H9 (cell line): ENCODE measurements around the gene FAT1. TPM values are rescaled to one million over a fixed set of nuclear protein-coding genes. Genes with fewer than 3 reads are reported as not detected.

Experiments used
- DNase-seq: peaks from one replicate; pipeline ENCODE4 v3.0.0-alpha.2; 2017
- H2AFZ ChIP-seq: one replicate; pipeline ENCODE4 v1.6.1; 2013; ENCODE audit warnings: mild to moderate bottlenecking, low read length, control low read depth, moderate library complexity
- H2AK5ac ChIP-seq: 2 replicates; pipeline ENCODE4 v1.6.1; 2013; ENCODE audit warnings: low read length, control low read depth, mixed read lengths; ENCODE audit not compliant: insufficient read length
- H2BK120ac ChIP-seq: one replicate; pipeline ENCODE4 v1.6.1; 2013; ENCODE audit warnings: low read depth, mild to moderate bottlenecking, low read length, control low read depth, inconsistent platforms; ENCODE audit not compliant: poor library complexity, severe bottlenecking
- H2BK12ac ChIP-seq: 2 replicates; pipeline ENCODE4 v1.6.1; 2013; ENCODE audit warnings: low read length, control low read depth, mixed read lengths, low read depth; ENCODE audit not compliant: insufficient read length
- H2BK15ac ChIP-seq: 2 replicates; pipeline ENCODE4 v1.6.1; 2013; ENCODE audit warnings: low read depth, low read length, control low read depth
- H2BK20ac ChIP-seq: one replicate; pipeline ENCODE4 v1.6.1; 2013; ENCODE audit warnings: low read depth, mild to moderate bottlenecking, low read length, control low read depth, inconsistent platforms; ENCODE audit not compliant: poor library complexity, severe bottlenecking
- H2BK5ac ChIP-seq: 2 replicates; pipeline ENCODE4 v1.6.1; 2013; ENCODE audit warnings: low read length, control low read depth, mixed read lengths; ENCODE audit not compliant: insufficient read length
- H3K14ac ChIP-seq: 2 replicates; pipeline ENCODE4 v1.6.1; 2013; ENCODE audit warnings: low read length, control low read depth; ENCODE audit not compliant: insufficient read depth
- H3K18ac ChIP-seq: 2 replicates; pipeline ENCODE4 v1.6.1; 2013; ENCODE audit warnings: low read depth, mild to moderate bottlenecking, mixed read lengths, low read length, control low read depth; ENCODE audit not compliant: insufficient read length
- H3K23ac ChIP-seq: 2 replicates; pipeline ENCODE4 v1.6.1; 2013; ENCODE audit warnings: low read length, control low read depth, mixed read lengths, low read depth; ENCODE audit not compliant: insufficient read length
- H3K23me2 ChIP-seq: 2 replicates; pipeline ENCODE4 v1.6.1; 2013; ENCODE audit warnings: low read depth, mild to moderate bottlenecking, mixed read lengths, low read length, control low read depth; ENCODE audit not compliant: insufficient read length, poor library complexity, severe bottlenecking
- H3K27ac ChIP-seq: 2 replicates; pipeline ENCODE4 v1.5.1; 2013; ENCODE audit warnings: low read length, control low read depth, mixed read lengths, low read depth; ENCODE audit not compliant: insufficient read length
- H3K27me3 ChIP-seq: 2 replicates; pipeline ENCODE4 v1.6.1; 2013; ENCODE audit warnings: low read length, control low read depth, inconsistent platforms; ENCODE audit not compliant: insufficient read depth
- H3K4ac ChIP-seq: 2 replicates; pipeline ENCODE4 v1.6.1; 2013; ENCODE audit warnings: low read depth, mild to moderate bottlenecking, control low read depth, inconsistent platforms, low read length, moderate library complexity
- H3K4me1 ChIP-seq: 2 replicates; pipeline ENCODE4 v1.6.1; 2013; ENCODE audit warnings: low read length, control low read depth, inconsistent platforms; ENCODE audit not compliant: insufficient read depth
- H3K4me2 ChIP-seq: 2 replicates; pipeline ENCODE4 v1.6.1; 2013; ENCODE audit warnings: low read length, control low read depth, mixed read lengths; ENCODE audit not compliant: insufficient read length, insufficient read depth
- H3K56ac ChIP-seq: 2 replicates; pipeline ENCODE4 v1.6.1; 2013; ENCODE audit warnings: low read depth, mild to moderate bottlenecking, mixed read lengths, low read length, control low read depth; ENCODE audit not compliant: insufficient read length
- H3K79me1 ChIP-seq: 2 replicates; pipeline ENCODE4 v1.6.1; 2013; ENCODE audit warnings: low read depth, mild to moderate bottlenecking, moderate library complexity, low read length, control low read depth, inconsistent platforms; ENCODE audit not compliant: insufficient read depth, poor library complexity, severe bottlenecking
- H3K79me2 ChIP-seq: 2 replicates; pipeline ENCODE4 v1.6.1; 2013; ENCODE audit warnings: low read length, control low read depth, inconsistent platforms; ENCODE audit not compliant: insufficient read depth
- H3K9ac ChIP-seq: 2 replicates; pipeline ENCODE4 v1.6.1; 2013; ENCODE audit warnings: low read length, control low read depth, mixed read lengths; ENCODE audit not compliant: insufficient read length; ENCODE audit errors: extremely low read depth
- H3K9me3 ChIP-seq: one replicate; pipeline ENCODE4 v1.6.1; 2013; ENCODE audit warnings: low read depth, low read length, inconsistent platforms; ENCODE audit not compliant: control insufficient read depth
- H3T11ph ChIP-seq: one replicate; pipeline ENCODE4 v1.6.1; 2013; ENCODE audit warnings: mild to moderate bottlenecking, low read length, control low read depth, inconsistent platforms
- H4K20me1 ChIP-seq: one replicate; pipeline ENCODE4 v1.6.1; 2013; ENCODE audit not compliant: control insufficient read depth, insufficient read length, insufficient read depth
- H4K5ac ChIP-seq: 2 replicates; pipeline ENCODE4 v1.6.1; 2013; ENCODE audit warnings: low read depth, mild to moderate bottlenecking, mixed read lengths, low read length, control low read depth; ENCODE audit not compliant: insufficient read length
- H4K8ac ChIP-seq: replicated peaks from 2 replicates; pipeline ENCODE4 v1.6.1; 2013; ENCODE audit warnings: low read length, control low read depth, mixed read lengths, low read depth; ENCODE audit not compliant: insufficient read length
- H4K91ac ChIP-seq: 2 replicates; pipeline ENCODE4 v1.6.1; 2013; ENCODE audit warnings: low read depth, mild to moderate bottlenecking, moderate library complexity, mixed read lengths, low read length, control low read depth; ENCODE audit not compliant: insufficient read length
- H3K27ac Mint-ChIP-seq, 3 experiments: 2 replicates in 2 of 3; 3 replicates in 1 of 3; pipeline ENCODE4 v1.8.0; 2020 to 2021; ENCODE audit warnings: mixed read lengths in 3 of 3, mild to moderate bottlenecking in 1 of 3, moderate library complexity in 1 of 3
- H3K27me3 Mint-ChIP-seq: 2 replicates; pipeline ENCODE4 v1.8.0; 2021; ENCODE audit warnings: low read depth, mild to moderate bottlenecking, moderate library complexity, mixed read lengths
- H3K36me3 Mint-ChIP-seq, 3 experiments: 2 replicates in 2 of 3; 3 replicates in 1 of 3; pipeline ENCODE4 v1.8.0; 2020 to 2021; ENCODE audit warnings: low read depth in 3 of 3, mixed read lengths in 3 of 3; ENCODE audit not compliant: insufficient read depth in 1 of 3
- H3K4me1 Mint-ChIP-seq, 2 experiments: 2 replicates each; pipeline ENCODE4 v1.8.0; 2020; ENCODE audit warnings: mixed read lengths in 2 of 2
- H3K4me3 Mint-ChIP-seq, 2 experiments: 2 replicates in 1 of 2; 3 replicates in 1 of 2; pipeline ENCODE4 v1.8.0; 2020 to 2021; ENCODE audit warnings: mild to moderate bottlenecking in 2 of 2, mixed read lengths in 2 of 2, moderate library complexity in 1 of 2
- H3K9me3 Mint-ChIP-seq, 2 experiments: 2 replicates in 1 of 2; 3 replicates in 1 of 2; pipeline ENCODE4 v1.8.0; 2020; ENCODE audit warnings: mild to moderate bottlenecking in 2 of 2, mixed read lengths in 2 of 2, moderate library complexity in 1 of 2
- CTCF ChIP-seq: fragments of 200-600 bp; sonication (generic); conservative IDR thresholded peaks from 3 replicates; pipeline ENCODE4 v1.8.0; 2021; ENCODE audit warnings: antibody characterized with exemption, mild to moderate bottlenecking
- WGBS: extraction: QIAGEN DNeasy Blood & Tissue Kit; methylation state at CpG from one replicate; pipeline ENCODE4 v1.1.7; 2013; ENCODE audit warnings: missing lambda C conversion rate, low lambda C conversion rate, mixed read lengths; ENCODE audit not compliant: insufficient read length; ENCODE audit errors: extremely low coverage; 5-methylcytosine and 5-hydroxymethylcytosine counted together
- total RNA-seq: library from RNA; stranded (reverse); gene quantifications from 2 replicates; pipeline ENCODE4 v1.2.1, GENCODE V29; 2021

FAT1 gene
- total RNA-seq, 1 experiment from 2014 or later, result 173 TPM

- Mint-ChIP-seq H3K36me3 (no peaks in the 10 kb centered on the region), H3K9me3 (no peaks in the 10 kb centered on the region), H3K27ac (no peak overlapping the region), H3K4me3 (no peak overlapping the region; a peak in 1 of 5 replicates), H3K27me3 (peaks cover 3% of the 10 kb centered on the region; the same call in 1 of the 2 replicates), H3K4me1 (peaks cover 8 to 11% of the 10 kb centered on the region in 2 experiments)
- H3K4me2 ChIP-seq, result no peak overlapping the region
- no peak overlapping the region for H2AFZ ChIP-seq
- no peak overlapping the region for H2AK5ac ChIP-seq
- H3K27ac ChIP-seq, result no peak overlapping the region
- no peaks in the 10 kb centered on the region for H3K4me1 ChIP-seq
- no peak for TF ChIP-seq CTCF
- no peak overlapping the region for H2BK12ac ChIP-seq
- H4K20me1 ChIP-seq, result no peaks in the 10 kb centered on the region
- H3K18ac ChIP-seq, result no peak overlapping the region
- no peak overlapping the region for H3K14ac ChIP-seq
- no peak overlapping the region for H4K5ac ChIP-seq
- no peaks in the 10 kb centered on the region for H3K79me2 ChIP-seq
- no peak overlapping the region for H2BK20ac ChIP-seq
- no peak overlapping the region for H2BK120ac ChIP-seq
- H4K91ac ChIP-seq, result no peak overlapping the region
- H4K8ac ChIP-seq, result no peak overlapping the region
- no peak for DNase-seq
- H3T11ph ChIP-seq, result no peak overlapping the region
- no peaks in the 10 kb centered on the region for H3K79me1 ChIP-seq
- no peak overlapping the region for H2BK15ac ChIP-seq
- no peaks in the 10 kb centered on the region for H3K27me3 ChIP-seq
- no peak overlapping the region for H2BK5ac ChIP-seq
- H3K23me2 ChIP-seq, result no peaks in the 10 kb centered on the region
- no peak overlapping the region for H3K9ac ChIP-seq
- no peaks in the 10 kb centered on the region for H3K9me3 ChIP-seq
- no peak overlapping the region for H3K4ac ChIP-seq
- no peak overlapping the region for H3K56ac ChIP-seq
- WGBS, result no CpG with 5 or more reads among the region's 4 CpGs
- no peak overlapping the region for H3K23ac ChIP-seq
Measured at GRCh38 chr4:186733778-186734177, 10.1 kb upstream of the FAT1 start.
